Ramos (cell line): ENCODE results near the gene BRI3BP.
"Not testable (repeated sequence)": the region's sequence is repeated elsewhere in the genome, so short reads cannot be mapped to it uniquely, and the experiment has no call there.

ENCODE experiments used
- in situ Hi-C: fragments of 300-500 bp; cut with MboI; formaldehyde crosslinking; loops from one replicate; pipeline ENCODE4 v1.14.3; 2022; ENCODE audit warnings: low sequenced_read_pairs; ENCODE audit not compliant: unreplicated experiment

Gene BRI3BP

DNA sequence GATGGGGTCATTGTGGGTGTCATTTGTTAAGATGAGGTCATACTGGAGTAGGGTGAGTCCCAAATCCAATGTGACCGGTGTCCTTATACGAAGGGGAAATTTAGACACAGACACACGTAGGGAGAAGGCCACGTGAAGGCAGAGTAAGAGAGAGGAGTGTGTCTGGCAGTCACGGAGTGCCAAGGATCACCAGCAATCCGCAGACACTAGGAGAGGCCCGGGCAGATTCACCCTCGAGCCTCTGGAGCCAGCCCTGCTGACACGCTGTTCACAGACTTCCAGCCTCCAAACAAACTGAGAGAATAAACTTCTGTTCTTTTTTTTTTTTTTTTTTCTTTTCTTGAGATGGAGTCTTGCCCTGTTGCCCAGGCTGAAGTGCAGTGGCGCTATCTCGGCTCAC lies 24.9 kb downstream of the BRI3BP start:
- in situ Hi-C loops: no loop called here

DNA sequence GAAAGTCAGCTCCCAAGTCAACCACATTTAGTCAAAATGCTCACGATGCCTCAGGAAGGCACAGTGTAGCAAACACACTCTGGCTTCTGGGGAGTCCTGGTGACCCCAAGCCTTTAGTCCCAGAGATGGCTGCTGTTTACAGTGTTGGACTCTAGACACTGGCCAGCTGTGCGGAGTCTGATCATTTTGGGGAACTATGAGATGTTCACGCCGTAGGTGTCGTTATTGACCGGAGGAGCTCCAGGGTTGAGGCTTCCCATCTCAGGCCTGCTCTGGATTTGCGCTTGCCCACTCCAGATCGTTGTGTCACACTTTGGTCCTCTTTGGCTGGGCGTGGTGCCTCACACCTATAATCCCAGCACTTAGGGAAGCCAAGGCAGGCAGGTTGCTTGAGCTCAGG lies 27.7 kb downstream of the BRI3BP start:
- in situ Hi-C loops: no loop called here

DNA sequence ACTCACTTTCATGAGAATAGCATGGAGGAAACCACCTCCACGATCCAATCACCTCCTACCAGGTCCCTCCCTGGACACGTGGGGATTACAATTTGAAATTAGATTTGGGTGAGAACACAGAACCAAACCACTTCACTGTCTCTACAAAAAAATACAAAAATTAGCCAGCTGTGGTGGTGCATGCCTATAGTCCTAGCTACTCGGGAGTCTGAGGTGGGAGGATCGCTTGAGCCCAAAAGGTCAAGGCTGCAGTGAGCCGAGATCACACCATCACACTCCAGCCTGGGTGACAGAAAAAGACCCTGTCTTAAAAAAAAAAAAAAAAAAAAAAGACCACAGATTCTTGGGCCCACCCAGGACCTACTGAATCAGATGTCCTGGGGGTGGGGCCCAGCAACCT lies 28.3 kb downstream of the BRI3BP start:
- in situ Hi-C loops: no loop called here

DNA sequence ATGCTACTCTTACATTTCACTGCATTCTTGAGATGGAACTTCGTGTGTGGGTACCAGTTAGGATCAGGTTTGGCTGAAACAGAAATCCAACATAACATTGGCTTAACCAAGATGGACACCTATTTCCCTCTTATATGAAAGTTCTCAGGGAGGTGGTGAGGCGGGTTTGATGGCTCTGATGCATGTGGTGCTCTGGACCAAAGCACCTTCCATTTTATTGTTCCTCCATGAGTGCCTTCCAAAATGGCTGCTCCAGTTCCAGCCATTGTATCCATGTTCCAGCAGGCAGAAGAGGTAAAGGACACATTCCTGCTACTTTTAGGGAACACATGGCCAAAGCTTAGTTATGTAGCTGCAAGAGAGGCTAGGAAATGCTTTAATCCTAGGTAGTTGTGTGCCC lies 29.6 kb downstream of the BRI3BP start:
- in situ Hi-C loops: no loop called here

DNA sequence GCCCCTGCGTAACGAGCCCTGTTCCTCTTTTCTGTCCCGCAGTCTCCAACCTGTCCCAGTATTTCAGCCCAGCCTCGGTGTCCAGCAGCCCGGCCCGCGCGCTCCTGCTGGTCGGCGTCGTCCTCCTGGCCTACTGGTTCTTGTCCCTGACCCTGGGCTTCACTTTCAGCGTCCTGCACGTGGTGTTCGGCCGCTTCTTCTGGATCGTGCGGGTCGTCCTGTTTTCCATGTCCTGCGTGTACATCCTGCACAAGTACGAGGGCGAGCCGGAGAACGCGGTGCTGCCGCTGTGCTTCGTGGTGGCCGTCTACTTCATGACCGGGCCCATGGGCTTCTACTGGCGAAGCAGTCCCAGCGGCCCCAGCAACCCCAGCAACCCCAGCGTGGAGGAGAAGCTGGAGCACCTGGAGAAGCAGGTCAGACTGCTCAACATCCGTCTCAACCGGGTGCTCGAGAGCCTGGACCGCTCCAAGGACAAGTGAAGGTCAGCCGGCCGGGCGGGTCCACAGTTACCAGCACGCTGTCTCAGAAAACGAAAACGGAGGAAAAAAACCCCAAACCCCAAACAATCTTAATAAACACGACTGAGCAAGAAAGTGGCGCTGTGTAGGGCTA lies 31.6 kb downstream of the BRI3BP start:
- in situ Hi-C loops: no loop called here

DNA sequence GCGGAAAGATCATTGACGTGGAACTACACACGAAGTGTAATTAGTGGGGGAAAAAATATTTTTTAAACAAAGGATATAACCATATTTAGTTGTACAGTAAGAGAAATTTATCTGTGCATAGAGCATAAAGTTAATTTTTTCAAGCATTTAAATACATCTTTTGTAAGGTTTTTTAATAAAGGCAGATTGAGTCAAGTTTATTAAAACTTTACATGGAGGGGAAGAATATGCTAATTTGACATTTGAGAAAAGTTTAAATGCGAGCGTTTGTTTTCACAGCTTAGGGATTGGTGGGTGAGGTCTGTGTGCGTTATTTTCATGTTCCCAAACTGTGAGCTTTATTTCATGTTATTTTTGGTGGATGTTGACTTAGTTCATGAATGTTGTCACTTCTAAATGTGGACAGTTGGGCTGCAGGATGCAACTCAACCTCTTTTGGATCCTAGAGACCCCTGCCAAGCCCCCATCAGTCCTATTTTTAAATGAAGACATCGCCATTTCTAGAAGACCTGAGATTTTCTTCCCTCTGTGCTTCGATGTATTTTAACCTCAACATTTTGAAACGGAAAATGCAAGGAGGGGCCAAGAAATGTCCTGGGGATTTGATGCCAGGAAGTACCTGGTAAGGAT lies 32.3 kb downstream of the BRI3BP start:
- in situ Hi-C loops: no loop called here

DNA sequence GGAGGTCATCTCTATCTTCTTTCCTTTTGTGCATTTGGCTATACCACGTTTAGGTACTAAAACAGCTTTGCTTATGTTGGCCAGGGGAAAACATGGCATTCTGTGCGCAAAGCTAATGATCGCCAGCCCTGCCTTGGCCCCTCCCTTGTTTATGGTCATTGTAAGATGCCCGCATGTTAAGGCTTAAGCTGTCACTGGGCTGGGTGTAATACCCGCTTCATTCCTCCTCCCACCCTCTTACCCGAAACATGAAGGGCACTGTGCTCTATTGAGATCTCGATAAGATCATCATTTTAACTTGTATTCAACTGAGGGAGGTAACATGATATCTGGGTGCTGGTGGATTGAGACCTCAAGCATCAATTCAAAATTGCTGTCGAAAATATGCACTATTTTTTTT lies 34.7 kb downstream of the BRI3BP start:
- in situ Hi-C loops: no loop called here

DNA sequence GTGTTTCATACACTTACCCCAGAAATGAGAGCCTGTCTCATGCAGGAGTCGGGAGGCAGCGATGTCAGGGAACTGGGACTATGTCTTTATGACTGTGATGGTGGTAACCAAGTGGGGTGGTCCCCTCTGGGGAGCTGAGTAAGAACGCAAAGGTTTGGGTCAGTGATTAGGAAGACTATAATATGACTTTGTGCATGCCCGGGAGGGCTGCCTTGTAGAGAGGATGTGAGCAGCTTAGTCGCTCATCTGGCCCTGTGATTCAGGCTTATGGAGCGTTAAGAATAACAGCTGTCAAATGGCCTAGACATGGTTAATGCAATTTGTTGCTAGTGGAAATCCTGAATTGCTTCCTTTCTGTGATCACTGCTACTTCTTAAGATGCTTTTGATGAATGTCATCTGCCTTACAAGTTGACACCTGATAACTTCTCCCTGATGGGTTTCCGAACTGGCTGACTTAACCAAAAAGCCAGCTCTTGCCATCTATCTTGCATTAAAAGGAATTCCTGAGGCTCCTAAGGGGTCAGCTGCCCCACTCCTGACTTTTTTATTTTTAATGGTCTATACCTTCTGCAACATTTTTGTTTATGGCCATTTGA lies 36.4 kb downstream of the BRI3BP start:
- in situ Hi-C loops: no loop called here

DNA sequence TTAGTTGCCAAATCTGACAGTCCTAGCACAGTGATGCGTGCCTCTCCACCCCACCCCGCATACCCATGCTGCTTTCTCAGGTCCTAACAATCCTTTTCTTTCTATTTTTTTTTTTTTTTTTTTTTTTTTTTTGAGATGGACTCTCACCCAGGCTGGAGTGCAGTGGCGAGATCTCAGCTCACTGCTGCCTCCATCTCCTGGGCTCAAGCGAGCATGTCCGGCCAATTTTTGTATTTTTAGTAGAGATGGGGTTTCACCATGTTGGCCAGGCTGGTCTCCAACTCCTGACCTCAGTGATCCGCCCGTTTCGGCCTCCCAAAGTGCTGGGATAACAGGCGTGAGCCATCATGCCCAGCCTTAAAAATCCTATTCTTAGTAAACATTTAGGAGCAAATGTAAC lies 38.0 kb downstream of the BRI3BP start:
- in situ Hi-C loops: not testable (repeated sequence)

DNA sequence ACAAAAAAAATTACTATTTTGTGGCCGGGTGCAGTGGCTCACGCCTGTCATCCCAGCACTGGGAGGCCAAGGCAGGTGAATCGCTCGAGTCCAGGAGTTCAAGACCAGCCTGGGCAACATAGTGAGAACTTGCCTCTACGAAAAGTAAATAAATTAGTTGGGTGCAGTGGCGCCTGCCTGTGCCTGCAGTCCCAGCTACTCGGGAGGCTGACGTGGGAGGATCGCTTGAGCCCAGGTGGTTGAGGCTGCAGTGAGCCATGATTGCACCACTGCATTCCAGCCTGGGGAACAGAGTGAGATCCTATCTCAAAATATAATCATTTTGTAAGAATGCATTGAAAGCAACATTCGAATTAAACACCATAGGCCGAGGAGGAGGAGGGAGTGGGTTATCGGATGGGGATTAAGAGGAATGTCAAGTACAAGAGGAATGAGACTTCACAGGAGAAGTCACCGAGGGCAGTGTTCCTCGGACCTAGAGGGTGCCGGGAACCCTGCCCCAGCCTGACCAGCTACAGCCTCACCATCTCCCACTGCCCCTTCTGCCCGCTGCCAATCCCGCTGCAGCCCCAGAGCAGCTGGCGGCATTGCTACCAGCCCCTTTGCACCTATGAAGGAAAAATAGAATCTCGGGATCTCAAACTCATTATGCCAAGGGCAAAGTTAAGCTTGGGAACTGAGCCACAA lies 39.2 kb downstream of the BRI3BP start:
- in situ Hi-C loops: no loop called here

DNA sequence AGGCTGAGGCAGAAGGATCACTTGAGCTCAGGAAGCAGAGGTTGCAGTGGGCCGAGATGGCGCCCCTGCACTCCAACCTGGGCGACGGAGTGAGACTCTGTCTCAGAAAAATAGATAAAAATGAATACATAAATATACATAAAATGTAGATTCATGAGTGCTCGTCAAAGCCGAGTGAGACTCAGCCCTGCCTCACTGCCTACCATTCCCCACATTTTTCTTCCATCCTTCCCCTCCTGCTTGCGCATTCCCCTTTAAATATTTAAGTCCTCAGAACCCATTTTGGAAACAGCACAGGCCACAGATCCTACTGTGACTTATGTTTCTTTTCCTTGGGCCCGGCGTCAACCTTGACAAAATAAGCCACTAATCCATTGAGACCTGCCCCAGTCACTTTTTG lies 39.8 kb downstream of the BRI3BP start:
- in situ Hi-C loops: no loop called here

DNA sequence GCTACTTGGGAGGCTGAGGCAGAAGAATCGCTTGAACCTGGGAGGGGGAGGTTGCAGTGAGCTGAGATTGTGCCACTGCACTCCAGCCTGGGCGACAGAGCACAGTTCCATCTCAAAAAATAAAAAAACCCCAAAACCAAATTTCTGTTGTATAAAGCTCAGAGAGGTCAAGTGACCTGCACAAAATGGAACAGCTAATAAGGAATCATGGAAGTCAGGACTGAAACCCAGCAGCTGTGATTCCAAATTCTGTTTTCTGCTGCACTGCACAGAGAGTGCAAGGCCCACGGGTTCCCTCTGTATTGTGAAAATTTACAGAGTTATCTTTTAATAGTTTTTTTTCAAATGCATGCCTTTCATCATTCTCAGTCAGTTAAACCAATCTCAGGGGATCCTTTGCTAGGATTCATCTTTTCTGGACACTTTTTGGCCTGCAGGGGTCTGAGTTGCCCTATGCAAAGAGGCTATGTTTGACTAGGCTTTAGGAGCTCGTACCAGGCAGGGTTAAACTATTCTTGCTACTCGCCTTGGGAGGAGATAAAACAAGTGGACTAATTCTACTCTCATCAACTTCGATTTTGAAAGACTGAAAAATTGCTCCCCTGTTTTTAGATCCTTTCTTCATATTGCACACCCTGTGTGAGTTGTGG lies 45.7 kb downstream of the BRI3BP start:
- in situ Hi-C loops: no loop called here

DNA sequence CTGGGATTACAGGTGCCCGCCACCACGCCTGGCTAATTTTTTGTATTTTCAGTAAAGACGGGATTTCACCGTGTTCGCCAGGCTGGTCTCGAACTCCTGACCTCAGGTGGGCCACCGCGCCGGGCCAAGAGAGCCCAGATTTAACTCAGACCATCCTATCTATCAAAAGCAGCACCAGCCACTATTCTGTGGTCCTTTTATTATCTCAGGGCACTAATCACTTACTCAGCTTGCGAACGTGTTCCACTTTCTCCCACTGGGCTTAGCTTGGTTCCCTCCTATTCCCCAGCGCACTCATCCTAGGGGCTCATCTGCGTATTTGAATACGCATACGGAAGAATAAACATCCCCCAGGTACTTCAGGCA lies 55.6 kb downstream of the BRI3BP start:
- in situ Hi-C loops: no loop called here

DNA sequence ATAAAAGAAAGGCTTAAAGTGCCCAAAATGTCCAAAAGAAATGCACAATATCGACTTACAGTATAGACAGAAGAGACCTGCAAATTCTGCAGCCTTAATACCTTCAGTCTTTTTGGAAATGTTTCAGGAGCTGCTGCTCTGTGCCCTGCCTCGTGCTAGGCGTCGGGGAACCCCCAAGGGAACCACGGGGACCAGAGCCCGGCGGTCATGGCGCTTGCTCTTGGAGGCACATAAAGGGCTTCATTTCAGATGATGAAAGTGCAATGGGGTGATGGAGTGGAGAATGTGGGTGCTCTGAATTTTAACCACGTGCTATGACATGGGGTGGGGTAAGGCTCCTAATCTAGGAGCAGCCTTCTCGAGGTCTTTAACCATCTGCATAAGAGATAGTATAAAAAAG lies 57.0 kb downstream of the BRI3BP start:
- in situ Hi-C loops: no loop called here

DNA sequence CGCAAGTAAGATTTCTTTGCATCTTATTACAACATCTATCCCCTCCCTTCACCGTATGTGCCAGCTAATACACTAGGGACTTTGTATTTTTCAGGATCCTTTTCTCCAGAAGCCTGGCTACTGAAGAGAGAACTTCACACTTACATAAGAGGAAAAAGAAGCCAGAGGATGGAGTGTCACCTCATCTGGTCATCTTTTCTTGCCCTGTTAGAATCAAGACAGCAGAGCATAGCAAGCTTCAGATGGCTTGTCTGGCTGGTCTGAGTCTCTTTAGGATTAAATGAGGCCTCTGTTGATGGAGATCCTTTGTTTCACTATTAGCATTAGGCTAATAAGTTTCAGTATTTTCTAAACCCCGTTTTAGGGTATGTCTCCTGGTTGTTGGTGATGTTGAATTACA lies 57.4 kb downstream of the BRI3BP start:
- in situ Hi-C loops: no loop called here

DNA sequence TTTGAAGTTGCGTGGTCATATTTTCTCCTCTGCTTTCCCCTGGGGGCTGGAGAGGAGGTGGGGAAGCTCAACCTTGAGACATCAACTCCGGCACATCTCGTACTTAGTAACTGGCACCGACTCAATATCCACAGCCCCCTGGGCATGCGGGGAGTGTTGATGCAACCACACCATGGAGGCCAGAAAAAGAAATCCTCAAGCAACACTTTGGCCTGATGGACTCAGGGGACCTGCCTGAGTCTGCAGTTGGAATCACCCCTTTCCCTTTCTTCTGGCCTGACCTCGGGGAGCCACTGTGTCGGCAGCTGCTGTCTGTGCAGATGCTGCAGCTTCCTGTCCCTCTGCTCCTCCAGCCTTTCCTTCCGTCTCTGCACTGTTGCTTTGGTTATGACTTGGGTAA lies 60.4 kb downstream of the BRI3BP start:
- in situ Hi-C loops: no loop called here

DNA sequence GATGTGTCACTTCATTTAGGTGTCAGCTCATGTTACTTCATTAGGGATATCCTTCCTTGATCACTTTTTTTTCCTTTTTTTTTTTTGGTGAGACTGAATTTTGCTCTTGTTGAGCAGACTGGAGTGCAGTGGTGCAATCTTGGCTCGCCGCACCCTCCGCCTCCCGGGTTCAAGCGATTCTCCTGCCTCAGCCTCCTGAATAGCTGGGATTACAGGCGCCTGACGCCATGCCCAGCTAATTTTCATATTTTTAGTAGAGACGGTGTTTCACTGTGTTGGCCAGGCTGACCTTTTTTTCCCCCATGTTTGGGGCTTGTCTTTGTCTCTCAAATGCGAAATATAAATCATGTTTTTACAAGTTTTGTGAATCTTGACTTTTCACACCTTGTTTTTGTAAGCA lies 62.1 kb downstream of the BRI3BP start:
- in situ Hi-C loops: no loop called here

DNA sequence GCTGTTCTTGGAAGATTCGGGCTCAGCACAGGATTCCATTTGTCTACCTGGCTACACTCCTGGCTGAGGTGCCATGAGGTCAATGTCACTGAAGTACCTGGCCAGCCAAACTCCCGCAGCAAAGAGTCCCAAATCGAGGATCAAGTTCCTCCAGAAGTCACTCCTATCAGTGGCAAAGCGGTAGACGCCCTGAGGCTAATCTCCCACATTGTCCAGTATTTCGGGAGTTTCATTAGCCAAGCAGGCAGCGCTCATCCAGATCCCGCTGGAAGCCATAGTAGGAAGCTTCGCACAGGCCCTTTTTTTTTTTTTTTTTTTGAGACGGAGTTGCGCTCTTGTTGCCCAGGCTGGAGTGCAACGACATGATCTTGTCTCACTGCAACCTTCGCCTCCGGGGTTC lies 62.9 kb downstream of the BRI3BP start:
- in situ Hi-C loops: no loop called here

DNA sequence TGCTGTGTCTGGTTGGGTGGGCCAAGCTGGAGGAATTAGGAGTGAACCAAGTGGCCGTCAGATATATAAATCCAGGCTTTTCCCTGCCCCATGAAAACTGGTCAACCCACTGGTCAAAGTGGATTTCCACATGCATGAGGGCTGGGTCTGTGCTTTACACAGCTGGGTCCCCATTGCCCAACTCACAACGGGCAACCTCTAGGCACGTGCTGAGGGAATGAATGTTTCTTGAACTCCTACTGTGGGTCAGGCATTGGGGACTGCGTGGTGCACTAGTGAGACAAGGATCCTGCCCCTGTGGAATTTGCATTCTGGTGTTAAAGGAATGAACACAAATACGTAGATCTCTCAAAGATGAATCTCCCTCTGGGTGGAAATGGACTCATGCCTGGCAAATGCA lies 64.3 kb downstream of the BRI3BP start:
- in situ Hi-C loops: no loop called here

DNA sequence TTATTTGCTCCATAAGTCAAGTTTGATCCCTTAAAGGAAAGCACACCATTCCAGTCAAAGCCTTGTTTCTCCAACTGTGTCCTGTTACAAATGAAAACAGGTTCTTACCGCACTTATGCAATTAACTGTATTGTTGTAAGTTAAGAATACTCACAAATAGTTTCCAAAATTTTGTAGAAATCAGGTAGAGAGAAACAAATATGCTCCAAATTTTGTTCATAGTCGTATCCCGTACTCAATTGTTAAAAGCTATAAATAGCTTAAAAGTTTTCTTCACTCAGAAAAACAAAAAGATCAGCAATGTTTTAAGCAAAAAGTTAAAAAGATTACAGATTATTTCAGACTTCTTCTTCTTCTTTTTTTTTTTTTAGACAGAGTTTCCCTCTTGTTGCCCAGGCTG lies 67.8 kb downstream of the BRI3BP start:
- in situ Hi-C loops: no loop called here

DNA sequence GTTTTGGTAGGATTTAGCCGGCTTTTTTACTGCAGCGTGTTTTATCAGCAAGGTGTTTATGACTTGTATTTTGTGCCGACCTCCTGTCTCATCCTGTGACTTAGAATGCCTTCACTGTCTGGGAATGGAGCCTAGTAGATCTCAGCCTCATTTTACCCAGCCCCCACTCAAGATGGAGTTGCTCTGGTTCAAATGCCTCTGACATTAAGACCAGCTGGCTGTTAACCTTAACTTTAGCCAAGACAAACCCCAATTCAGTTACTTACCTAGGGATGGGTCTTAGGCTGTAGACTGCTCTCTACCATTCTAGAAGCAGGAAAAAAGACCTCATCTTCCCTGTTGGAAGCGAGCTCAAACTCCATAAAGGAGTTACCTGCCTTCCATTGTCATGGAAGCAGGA lies 70.1 kb downstream of the BRI3BP start:
- in situ Hi-C loops: not testable (repeated sequence)
